ENCODE measurements around the gene OR8B8.
"Not testable (repeated sequence)": the region's sequence is repeated elsewhere in the genome, so short reads cannot be mapped to it uniquely, and the experiment has no call there.

OR8B8 gene

GRCh38 chr11:124441081-124441480 is 4.4 kb downstream of the OR8B8 start:
- DNase-seq = no peak

- no peak for DNase-seq
Observed at GRCh38 chr11:124440608-124441007, 4.9 kb downstream of the OR8B8 start.

GRCh38 chr11:124434699-124435098 is 10.8 kb downstream of the OR8B8 start:
- DNase-seq = no peak

GRCh38 chr11:124429599-124429998 is 15.9 kb downstream of the OR8B8 start:
- no peak for DNase-seq

- DNase-seq = no peak
Observed at GRCh38 chr11:124424384-124424921, 21.0 kb downstream of the OR8B8 start, which contains the start of gene OR8B4. TSS of gene OR8B4 (minus strand) at chr11:124424871. CDS start at chr11:124424871, 0 bp downstream.

GRCh38 chr11:124421043-124421442 is 24.5 kb downstream of the OR8B8 start:
- no peak for DNase-seq

GRCh38 chr11:124415356-124415923 is 30.1 kb downstream of the OR8B8 start:
- DNase-seq = peak; percentile 16

- no peak for DNase-seq
Observed at GRCh38 chr11:124409906-124410305, 35.6 kb downstream of the OR8B8 start.

- no peak for DNase-seq
Observed at GRCh38 chr11:124405581-124405980, 39.9 kb downstream of the OR8B8 start.

- DNase-seq = not testable (repeated sequence)
Observed at GRCh38 chr11:124403186-124403585, 42.3 kb downstream of the OR8B8 start.

- DNase-seq = peak; percentile 76
Observed at GRCh38 chr11:124402326-124402922, 43.1 kb downstream of the OR8B8 start.

- DNase-seq = no peak
Observed at GRCh38 chr11:124398924-124399323, 46.6 kb downstream of the OR8B8 start, which contains the start of gene OR8B3. TSS of gene OR8B3 (minus strand) at chr11:124399024. CDS start at chr11:124397351, 1,673 bp downstream.

- not testable (repeated sequence) for DNase-seq
Observed at GRCh38 chr11:124396847-124397246, 48.6 kb downstream of the OR8B8 start.

- peak; percentile 19 for DNase-seq
Observed at GRCh38 chr11:124394408-124394807, 51.1 kb downstream of the OR8B8 start.

Measured in hematopoietic multipotent progenitor cell treated with erythropoietin and hydrocortisone succinate and interleukin-3 and kit ligand, for 8 days (in vitro differentiated cells).